ENCODE measurements around the gene ARMC10. TPM values are rescaled to one million over a fixed set of nuclear protein-coding genes. Genes with fewer than 3 reads are reported as not detected.

Gene ARMC10
- total and polyA plus RNA-seq, 2 donors, result 24.6 to 35.3 TPM

DNA sequence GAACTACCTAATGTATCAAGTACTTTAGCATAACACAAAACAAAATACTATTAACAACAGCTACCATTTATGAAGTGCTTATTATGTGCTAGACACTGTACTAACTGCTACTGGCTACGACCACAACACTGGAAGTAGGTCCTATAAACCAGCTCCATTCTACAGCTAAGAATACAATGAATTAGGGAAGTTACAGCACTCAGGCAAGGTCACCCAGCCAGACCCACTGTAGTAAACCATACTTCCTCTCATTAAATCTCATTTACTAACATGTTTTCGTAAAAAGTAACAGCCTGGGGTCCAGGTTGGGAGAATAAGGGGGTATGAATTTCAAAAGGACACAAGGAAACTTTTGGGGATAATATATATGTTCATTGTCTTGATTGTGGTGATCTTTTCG is 48.6 kb downstream of the ARMC10 start:
- WGBS, result 80% methylated on average over 3 of the region's 3 CpGs
- Histone ChIP-seq H3K9me3 (ENCODE audit: control insufficient read depth in 2 of 2, insufficient read depth in 1 of 2, low read length in 1 of 2) (no peaks in the 10 kb centered on the region), H3K27me3 (ENCODE audit: control insufficient read depth in 2 of 2, insufficient read depth in 1 of 2, low read length in 1 of 2) (no peaks in the 10 kb centered on the region), H3K4me3 (ENCODE audit: low read length in 2 of 2) (no peak overlapping the region), H3K4me1 (ENCODE audit: control insufficient read depth in 2 of 2, insufficient read depth in 2 of 2, low read length in 2 of 2) (no peaks in the 10 kb centered on the region), H3K36me3 (ENCODE audit: control insufficient read depth in 2 of 2, insufficient read depth in 2 of 2, low read length in 1 of 2) (peaks cover 35 to 51% of the 10 kb centered on the region in 2 donors), H3K27ac (ENCODE audit: low read depth in 1 of 2, low read length in 1 of 2) (no peak overlapping the region)
- no peak for DNase-seq (ENCODE audit: low read depth in 6 of 9, low spot score in 9 of 9)

DNA sequence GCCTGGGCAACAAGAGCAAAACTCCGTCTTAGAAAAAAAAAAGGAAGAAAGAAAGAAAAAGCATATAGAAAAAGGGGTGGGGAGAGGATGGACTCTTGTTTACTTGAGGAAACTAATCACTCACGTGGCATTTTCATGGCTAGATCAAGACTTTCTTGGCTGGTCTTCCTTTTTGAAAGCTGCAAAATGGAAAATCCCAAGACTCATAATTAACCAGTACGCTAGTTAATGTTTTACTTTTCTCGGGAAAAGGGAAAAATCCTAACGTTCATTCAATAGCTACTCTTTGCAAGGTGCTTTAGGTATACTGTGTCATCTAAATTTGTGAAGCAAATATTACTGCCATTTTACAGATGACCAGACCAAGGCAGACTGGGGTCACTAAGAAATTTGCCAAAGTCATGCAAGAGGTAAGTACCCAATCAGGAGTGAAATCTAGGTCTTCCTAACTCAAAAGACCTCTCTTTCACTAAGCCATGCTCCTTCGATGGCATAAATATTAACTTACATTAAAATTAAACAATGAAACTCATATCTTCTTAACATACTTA is 49.6 kb downstream of the ARMC10 start:
- H3K36me3 ChIP-seq (ENCODE audit: control insufficient read depth in 2 of 2, insufficient read depth in 2 of 2, low read length in 1 of 2), result peaks cover 34 to 50% of the 10 kb centered on the region in 2 donors
- no peaks in the 10 kb centered on the region for H3K9me3 ChIP-seq (ENCODE audit: control insufficient read depth in 2 of 2, insufficient read depth in 1 of 2, low read length in 1 of 2)
- no peak overlapping the region for H3K27ac ChIP-seq (ENCODE audit: low read depth in 1 of 2, low read length in 1 of 2)
- H3K4me1 ChIP-seq (ENCODE audit: control insufficient read depth in 2 of 2, insufficient read depth in 2 of 2, low read length in 2 of 2), result no peaks in the 10 kb centered on the region
- no peak for DNase-seq (ENCODE audit: low read depth in 6 of 9, low spot score in 9 of 9)
- H3K27me3 ChIP-seq (ENCODE audit: control insufficient read depth in 2 of 2, insufficient read depth in 1 of 2, low read length in 1 of 2), result no peaks in the 10 kb centered on the region
- H3K4me3 ChIP-seq (ENCODE audit: low read length in 2 of 2), result no peak overlapping the region
- WGBS, result 88% methylated on average over 6 of the region's 6 CpGs

DNA sequence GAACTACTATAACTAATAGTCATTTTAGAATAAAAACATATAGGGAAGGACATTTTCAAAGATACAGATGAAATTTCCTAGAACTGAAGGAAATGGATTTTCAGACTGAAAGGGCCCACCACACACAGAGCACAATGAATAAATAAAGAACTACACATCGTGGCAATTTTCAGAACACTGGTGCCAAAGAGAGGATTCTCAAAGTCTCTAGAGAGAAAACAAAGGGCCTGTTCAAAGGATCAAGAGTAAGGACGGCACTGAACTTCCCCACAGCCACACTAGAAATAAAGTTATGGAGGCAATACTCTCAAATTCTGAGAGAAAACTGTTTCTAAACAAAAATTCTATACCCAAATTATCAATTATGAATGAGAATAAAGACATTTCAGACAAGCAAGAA is 52.1 kb downstream of the ARMC10 start:
- Histone ChIP-seq H3K9me3 (ENCODE audit: control insufficient read depth in 2 of 2, insufficient read depth in 1 of 2, low read length in 1 of 2) (no peaks in the 10 kb centered on the region), H3K36me3 (ENCODE audit: control insufficient read depth in 2 of 2, insufficient read depth in 2 of 2, low read length in 1 of 2) (peaks cover 24 to 31% of the 10 kb centered on the region in 2 donors), H3K4me1 (ENCODE audit: control insufficient read depth in 2 of 2, insufficient read depth in 2 of 2, low read length in 2 of 2) (no peaks in the 10 kb centered on the region), H3K4me3 (ENCODE audit: low read length in 2 of 2) (no peak overlapping the region), H3K27ac (ENCODE audit: low read depth in 1 of 2, low read length in 1 of 2) (no peak overlapping the region), H3K27me3 (ENCODE audit: control insufficient read depth in 2 of 2, insufficient read depth in 1 of 2, low read length in 1 of 2) (no peaks in the 10 kb centered on the region)
- no peak for DNase-seq (ENCODE audit: low read depth in 6 of 9, low spot score in 9 of 9)
- 95% methylated on average over 2 of the region's 2 CpGs for WGBS

DNA sequence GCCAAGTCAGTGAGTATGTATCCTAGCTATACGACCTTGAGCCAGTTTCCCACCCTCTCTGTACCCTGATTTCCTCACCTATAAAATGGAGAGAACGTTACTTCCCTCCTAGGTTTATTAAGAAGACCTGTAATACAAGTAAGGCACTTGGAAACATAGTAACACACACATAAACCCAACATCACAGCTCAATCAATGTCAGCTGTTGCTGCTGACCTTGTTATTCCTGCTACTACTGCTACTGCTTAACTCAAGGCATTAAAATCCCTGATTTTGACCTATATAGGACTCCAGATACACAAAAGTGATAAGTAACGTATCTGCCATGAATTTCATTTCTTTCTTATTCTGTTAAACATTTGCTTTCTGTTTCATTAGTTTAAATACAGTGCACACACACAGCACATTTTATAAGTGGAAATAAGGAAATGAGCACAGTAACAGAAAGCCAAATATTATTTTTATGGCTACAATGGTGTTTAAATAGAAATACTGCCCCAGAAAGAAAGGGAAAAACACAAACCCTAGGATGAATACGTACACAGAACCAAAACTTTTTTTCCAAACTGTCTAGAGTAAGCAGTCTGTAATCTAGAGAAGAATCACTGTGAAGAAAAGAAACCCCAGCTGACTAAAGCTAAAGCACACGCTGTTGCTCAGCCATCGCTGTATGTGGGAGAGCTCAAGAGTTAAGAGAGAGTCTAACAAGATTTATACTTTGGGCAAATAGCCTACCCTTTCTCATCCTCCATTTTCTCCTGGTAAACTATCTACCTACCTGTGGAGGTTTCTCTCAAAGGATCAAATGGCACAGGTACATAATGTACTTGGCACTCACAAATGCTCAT is 55.0 kb downstream of the ARMC10 start:
- Histone ChIP-seq H3K36me3 (ENCODE audit: control insufficient read depth in 2 of 2, insufficient read depth in 2 of 2, low read length in 1 of 2) (peaks cover 19 to 21% of the 10 kb centered on the region in 2 donors), H3K4me3 (ENCODE audit: low read length in 2 of 2) (no peak overlapping the region), H3K9me3 (ENCODE audit: control insufficient read depth in 2 of 2, insufficient read depth in 1 of 2, low read length in 1 of 2) (no peaks in the 10 kb centered on the region), H3K4me1 (ENCODE audit: control insufficient read depth in 2 of 2, insufficient read depth in 2 of 2, low read length in 2 of 2) (no peaks in the 10 kb centered on the region), H3K27me3 (ENCODE audit: control insufficient read depth in 2 of 2, insufficient read depth in 1 of 2, low read length in 1 of 2) (no peaks in the 10 kb centered on the region), H3K27ac (ENCODE audit: low read depth in 1 of 2, low read length in 1 of 2) (no peak overlapping the region)
- no peak for DNase-seq (ENCODE audit: low read depth in 6 of 9, low spot score in 9 of 9)
- 90% methylated on average over 6 of the region's 6 CpGs for WGBS

DNA sequence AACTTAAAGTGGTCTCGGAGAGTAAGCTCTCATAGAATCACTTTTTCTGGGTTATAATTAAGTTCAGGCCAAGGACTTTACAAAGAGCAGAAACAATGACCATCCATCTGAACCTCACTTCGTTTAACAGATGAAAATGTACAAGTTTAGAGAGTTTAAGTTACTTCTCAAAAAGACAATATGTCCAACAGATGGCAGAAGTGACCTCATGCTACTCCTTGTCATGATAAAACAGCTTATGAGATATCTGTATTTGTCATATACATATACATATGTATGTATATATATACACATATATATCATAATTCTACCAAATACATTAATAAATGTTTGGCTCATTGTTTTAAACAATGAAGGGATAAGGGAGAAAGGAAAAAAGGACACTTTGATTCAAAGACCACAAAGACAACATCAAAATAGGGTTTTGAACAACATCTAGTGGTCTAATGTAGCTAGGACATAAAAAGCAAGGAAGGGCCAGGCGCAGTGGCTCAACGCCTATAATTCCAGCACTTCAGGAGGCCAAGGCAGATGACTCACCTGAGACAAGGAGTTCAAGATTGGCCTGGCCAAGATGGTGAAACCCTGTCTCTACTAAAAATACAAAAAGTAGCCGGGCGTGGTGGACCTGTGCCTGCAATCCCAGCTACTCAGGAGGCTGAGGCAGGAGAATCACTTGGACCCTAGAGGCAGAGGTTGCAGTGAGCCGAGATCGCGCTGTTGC is 56.1 kb downstream of the ARMC10 start:
- Histone ChIP-seq H3K36me3 (ENCODE audit: control insufficient read depth in 2 of 2, insufficient read depth in 2 of 2, low read length in 1 of 2) (peaks cover 17 to 18% of the 10 kb centered on the region in 2 donors), H3K9me3 (ENCODE audit: control insufficient read depth in 2 of 2, insufficient read depth in 1 of 2, low read length in 1 of 2) (no peaks in the 10 kb centered on the region), H3K4me1 (ENCODE audit: control insufficient read depth in 2 of 2, insufficient read depth in 2 of 2, low read length in 2 of 2) (no peaks in the 10 kb centered on the region), H3K27me3 (ENCODE audit: control insufficient read depth in 2 of 2, insufficient read depth in 1 of 2, low read length in 1 of 2) (no peaks in the 10 kb centered on the region), H3K4me3 (ENCODE audit: low read length in 2 of 2) (no peak overlapping the region), H3K27ac (ENCODE audit: low read depth in 1 of 2, low read length in 1 of 2) (no peak overlapping the region)
- WGBS, result 93% methylated on average over 9 of the region's 9 CpGs
- no peak for DNase-seq (ENCODE audit: low read depth in 6 of 9, low spot score in 9 of 9)

DNA sequence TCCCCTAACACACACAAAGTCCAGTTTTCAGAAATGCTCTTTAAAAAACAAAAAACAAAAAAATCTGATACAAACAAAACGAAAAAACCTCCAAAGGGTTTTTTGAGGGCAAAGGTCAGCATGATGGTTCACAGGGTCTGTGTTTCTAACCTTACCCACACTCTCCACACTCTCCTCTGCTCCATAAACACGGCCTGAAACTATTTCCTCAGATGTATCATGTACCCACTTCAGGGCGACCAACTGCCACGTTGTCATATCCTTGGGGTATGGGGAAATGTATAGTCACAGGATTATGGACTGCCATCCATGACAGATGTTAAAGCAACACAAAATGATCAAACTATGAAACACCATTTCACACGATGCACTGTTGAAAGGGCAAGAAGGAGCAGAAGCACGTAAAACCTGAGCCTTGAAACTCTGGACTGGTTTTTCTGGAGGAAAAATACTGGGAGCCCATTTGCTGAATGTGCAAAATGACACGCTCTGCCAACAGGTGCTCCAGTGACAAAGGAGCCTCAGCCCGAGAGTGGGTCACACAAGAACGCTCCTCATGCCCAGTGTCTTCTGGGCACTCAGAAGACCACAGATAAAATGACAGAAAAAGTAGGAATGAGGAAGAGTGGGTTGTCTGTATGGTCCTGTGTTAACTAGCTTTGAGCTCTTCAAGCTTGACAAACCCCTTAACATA is 58.2 kb downstream of the ARMC10 start:
- H3K4me1 ChIP-seq (ENCODE audit: control insufficient read depth in 2 of 2, insufficient read depth in 2 of 2, low read length in 2 of 2), result no peaks in the 10 kb centered on the region
- no peaks in the 10 kb centered on the region for H3K27me3 ChIP-seq (ENCODE audit: control insufficient read depth in 2 of 2, insufficient read depth in 1 of 2, low read length in 1 of 2)
- no peaks in the 10 kb centered on the region for H3K9me3 ChIP-seq (ENCODE audit: control insufficient read depth in 2 of 2, insufficient read depth in 1 of 2, low read length in 1 of 2)
- 92% methylated on average over 9 of the region's 9 CpGs for WGBS
- no peak overlapping the region for H3K27ac ChIP-seq (ENCODE audit: low read depth in 1 of 2, low read length in 1 of 2)
- H3K36me3 ChIP-seq (ENCODE audit: control insufficient read depth in 2 of 2, insufficient read depth in 2 of 2, low read length in 1 of 2), result peaks cover 4 to 5% of the 10 kb centered on the region in 2 donors
- H3K4me3 ChIP-seq (ENCODE audit: low read length in 2 of 2), result no peak overlapping the region
- no peak for DNase-seq (ENCODE audit: low read depth in 6 of 9, low spot score in 9 of 9)

DNA sequence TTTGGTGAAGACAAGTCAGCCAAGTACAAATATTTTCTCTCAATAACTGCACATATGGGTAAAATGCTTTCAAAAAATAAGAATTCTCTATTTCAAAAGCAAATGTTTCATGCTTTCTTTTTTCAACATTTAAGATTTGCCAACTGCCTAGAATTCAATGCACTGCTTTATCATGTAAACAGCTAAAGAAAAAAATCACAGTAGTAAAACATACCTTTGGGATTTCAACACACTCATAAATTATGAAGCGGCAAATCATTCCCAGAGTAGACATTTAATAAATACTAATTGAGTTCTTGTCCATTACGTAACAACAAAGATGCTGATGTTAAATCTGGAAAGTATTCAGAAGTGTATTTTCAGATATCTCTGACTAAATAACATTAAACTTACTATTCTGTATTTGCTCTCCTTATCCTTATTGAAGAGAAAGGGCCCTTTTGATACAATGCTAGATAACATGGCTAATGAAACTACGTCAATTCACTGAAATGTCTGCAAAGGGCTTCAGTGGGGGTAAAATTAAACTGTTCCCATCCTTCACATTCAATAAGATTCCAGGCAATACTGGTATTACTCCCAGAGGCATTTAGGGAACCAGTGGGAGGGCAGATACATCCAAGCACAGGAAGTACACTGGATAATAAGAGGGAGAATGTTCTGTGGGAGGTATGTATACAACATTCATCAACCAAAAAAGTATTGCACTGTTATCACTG is 60.1 kb downstream of the ARMC10 start:
- DNase-seq (ENCODE audit: low read depth in 6 of 9, low spot score in 9 of 9), result no peak
- Histone ChIP-seq H3K9me3 (ENCODE audit: control insufficient read depth in 2 of 2, insufficient read depth in 1 of 2, low read length in 1 of 2) (no peaks in the 10 kb centered on the region), H3K27ac (ENCODE audit: low read depth in 1 of 2, low read length in 1 of 2) (no peak overlapping the region), H3K4me1 (ENCODE audit: control insufficient read depth in 2 of 2, insufficient read depth in 2 of 2, low read length in 2 of 2) (no peaks in the 10 kb centered on the region), H3K4me3 (ENCODE audit: low read length in 2 of 2) (no peak overlapping the region), H3K36me3 (ENCODE audit: control insufficient read depth in 2 of 2, insufficient read depth in 2 of 2, low read length in 1 of 2) (no peaks in the 10 kb centered on the region), H3K27me3 (ENCODE audit: control insufficient read depth in 2 of 2, insufficient read depth in 1 of 2, low read length in 1 of 2) (no peaks in the 10 kb centered on the region)
- WGBS, result 98% methylated on average over 3 of the region's 3 CpGs

DNA sequence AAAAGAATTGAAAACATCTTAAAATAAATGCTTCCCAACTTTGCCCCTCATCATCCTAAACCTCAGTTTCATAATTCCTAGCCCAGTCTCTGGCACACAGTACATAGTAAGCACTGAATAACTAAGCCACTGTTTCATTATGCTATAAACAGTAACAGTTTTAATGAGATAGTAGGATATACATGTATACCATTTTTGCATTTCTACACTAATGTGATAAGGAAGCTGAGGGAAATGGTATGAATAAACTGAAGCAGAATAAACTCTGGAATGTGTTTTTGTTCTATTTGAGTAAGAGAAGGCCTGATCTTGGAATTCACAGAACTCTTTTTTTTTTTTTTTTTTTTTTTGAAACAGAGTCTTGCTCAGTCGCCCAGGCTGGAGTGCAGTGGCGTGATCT is 65.1 kb downstream of the ARMC10 start:
- H3K36me3 ChIP-seq (ENCODE audit: control insufficient read depth in 2 of 2, insufficient read depth in 2 of 2, low read length in 1 of 2), result peaks cover 0 to 3% of the 10 kb centered on the region in 2 donors
- 96% methylated on average over 2 of the region's 2 CpGs for whole genome bisulfite sequencing
- no peak overlapping the region for H3K4me3 ChIP-seq (ENCODE audit: low read length in 2 of 2)
- H3K9me3 ChIP-seq (ENCODE audit: control insufficient read depth in 2 of 2, insufficient read depth in 1 of 2, low read length in 1 of 2), result no peaks in the 10 kb centered on the region
- H3K27ac ChIP-seq (ENCODE audit: low read depth in 1 of 2, low read length in 1 of 2), result no peak overlapping the region
- H3K27me3 ChIP-seq (ENCODE audit: control insufficient read depth in 2 of 2, insufficient read depth in 1 of 2, low read length in 1 of 2), result no peaks in the 10 kb centered on the region
- DNase-seq (ENCODE audit: low read depth in 6 of 9, low spot score in 9 of 9), result no peak
- no peaks in the 10 kb centered on the region for H3K4me1 ChIP-seq (ENCODE audit: control insufficient read depth in 2 of 2, insufficient read depth in 2 of 2, low read length in 2 of 2)

Measured in thymus (tissue), 11 donors.